ENCODE measurements around the gene GTF3C1. TPM values are rescaled to one million over a fixed set of nuclear protein-coding genes. Genes with fewer than 3 reads are reported as not detected.

Gene GTF3C1
- total RNA-seq, 2 experiments from 2014 or later, result 43.6 to 44.5 TPM

GRCh38 chr16:27499659-27500055 is 50.1 kb downstream of the GTF3C1 start:
- Histone ChIP-seq H3K36me3 (ENCODE audit: insufficient read depth, low read length) (peaks cover 85% of the 10 kb centered on the region), H3K9me3 (ENCODE audit: control insufficient read depth in 1 of 2, insufficient read depth in 1 of 2, low read length in 2 of 2) (no peaks in the 10 kb centered on the region), H3K27me3 (ENCODE audit: control insufficient read depth in 1 of 2, insufficient read depth in 2 of 2, low read length in 2 of 2) (no peaks in the 10 kb centered on the region), H3K27ac (ENCODE audit: low read depth in 1 of 2, low read length in 2 of 2) (no peak overlapping the region), H3K4me1 (ENCODE audit: insufficient read depth, low read length) (no peaks in the 10 kb centered on the region), H3K4me3 (ENCODE audit: low read length) (no peak overlapping the region)
- no peak for TF ChIP-seq CTCF (IDR thresholded peaks at IDR 0.05)
- Mint-ChIP-seq H3K27me3 (no peaks in the 10 kb centered on the region), H3K9me3 (no peaks in the 10 kb centered on the region), H3K36me3 (ENCODE audit: low read depth) (peaks cover 97% of the 10 kb centered on the region), H3K4me1 (ENCODE audit: low read depth) (no peaks in the 10 kb centered on the region), H3K4me3 (no peak overlapping the region), H3K27ac (no peak overlapping the region)
- intact Hi-C loops (cut with DNase I, micrococcal nuclease), result no loop called here
- ATAC-seq (ENCODE audit: poor library complexity) (no peak), DNase-seq (no peak)
- POLR2A ChIA-PET, result no interaction called here
- CTCF ChIA-PET, result no interaction called here

GRCh38 chr16:27498916-27499658 is 50.6 kb downstream of the GTF3C1 start:
- CTCF ChIA-PET, result no interaction called here
- Mint-ChIP-seq H3K27me3 (no peaks in the 10 kb centered on the region), H3K36me3 (ENCODE audit: low read depth) (peaks cover 97% of the 10 kb centered on the region), H3K27ac (no peak overlapping the region), H3K9me3 (no peaks in the 10 kb centered on the region), H3K4me1 (ENCODE audit: low read depth) (no peaks in the 10 kb centered on the region), H3K4me3 (no peak overlapping the region)
- no peaks in the 10 kb centered on the region for H3K4me1 ChIP-seq (ENCODE audit: insufficient read depth, low read length)
- intact Hi-C loops (cut with DNase I, micrococcal nuclease), result no loop called here
- DNase-seq (no peak), ATAC-seq (ENCODE audit: poor library complexity) (no peak)
- no peak overlapping the region for H3K4me3 ChIP-seq (ENCODE audit: low read length)
- POLR2A ChIA-PET, result no interaction called here
- peaks cover 85% of the 10 kb centered on the region for H3K36me3 ChIP-seq (ENCODE audit: insufficient read depth, low read length)
- no peaks in the 10 kb centered on the region for H3K27me3 ChIP-seq (ENCODE audit: control insufficient read depth in 1 of 2, insufficient read depth in 2 of 2, low read length in 2 of 2)
- no peaks in the 10 kb centered on the region for H3K9me3 ChIP-seq (ENCODE audit: control insufficient read depth in 1 of 2, insufficient read depth in 1 of 2, low read length in 2 of 2)
- TF ChIP-seq CTCF (IDR thresholded peaks at IDR 0.05), result no peak
- H3K27ac ChIP-seq (ENCODE audit: low read depth in 1 of 2, low read length in 2 of 2), result no peak overlapping the region

GRCh38 chr16:27498031-27498825 is 51.5 kb downstream of the GTF3C1 start:
- Histone ChIP-seq H3K36me3 (ENCODE audit: insufficient read depth, low read length) (peaks cover 83% of the 10 kb centered on the region), H3K27me3 (ENCODE audit: control insufficient read depth in 1 of 2, insufficient read depth in 2 of 2, low read length in 2 of 2) (no peaks in the 10 kb centered on the region), H3K9me3 (ENCODE audit: control insufficient read depth in 1 of 2, insufficient read depth in 1 of 2, low read length in 2 of 2) (no peaks in the 10 kb centered on the region), H3K4me1 (ENCODE audit: insufficient read depth, low read length) (no peaks in the 10 kb centered on the region), H3K4me3 (ENCODE audit: low read length) (no peak overlapping the region), H3K27ac (ENCODE audit: low read depth in 1 of 2, low read length in 2 of 2) (no peak overlapping the region)
- no peak for TF ChIP-seq CTCF (IDR thresholded peaks at IDR 0.05)
- no peak for DNase-seq
- Mint-ChIP-seq H3K4me1 (ENCODE audit: low read depth) (no peaks in the 10 kb centered on the region), H3K9me3 (no peaks in the 10 kb centered on the region), H3K4me3 (no peak overlapping the region), H3K36me3 (ENCODE audit: low read depth) (peaks cover 97% of the 10 kb centered on the region), H3K27ac (no peak overlapping the region), H3K27me3 (no peaks in the 10 kb centered on the region)
- intact Hi-C loops (cut with DNase I, micrococcal nuclease), result no loop called here
- ATAC-seq (ENCODE audit: poor library complexity), result no peak
- CTCF ChIA-PET, result no interaction called here
- POLR2A ChIA-PET, result no interaction called here
